Omental fat pad (tissue), 4 donors: ENCODE results near the gene HOXC6. TPM values are rescaled to one million over a fixed set of nuclear protein-coding genes. Genes with fewer than 3 reads are reported as not detected.

Experiments used
- ATAC-seq: fragments of 150-250 bp; one replicate; pipeline ENCODE4 v1.9.1; 2016; ENCODE audit warnings: mild to moderate bottlenecking, moderate library complexity; ENCODE audit not compliant: low FRiP score
- DNase-seq: peaks from one replicate; pipeline ENCODE4 v3.0.0-alpha.2; 2019; ENCODE audit warnings: low spot score
- total RNA-seq, 4 donors: library from RNA; depleted of rRNA; stranded (reverse); fragments of >200 nt; gene quantifications; one replicate each; pipeline ENCODE4 v1.1.0, GENCODE V29; 2016
- TF ChIP-seq, protein P1 (sequence below), 3 donors: fragments of 450-650 bp; IDR thresholded peaks; one replicate each; pipeline ENCODE4 v1.5.1; 2016 to 2017; ENCODE audit warnings: antibody characterized with exemption in 3 of 3, mild to moderate bottlenecking in 3 of 3, moderate library complexity in 2 of 3

HOXC6 gene
- total RNA-seq, 4 donors from 2014 or later, result 0.24 to 1.7 (median 1.2) TPM

DNA sequence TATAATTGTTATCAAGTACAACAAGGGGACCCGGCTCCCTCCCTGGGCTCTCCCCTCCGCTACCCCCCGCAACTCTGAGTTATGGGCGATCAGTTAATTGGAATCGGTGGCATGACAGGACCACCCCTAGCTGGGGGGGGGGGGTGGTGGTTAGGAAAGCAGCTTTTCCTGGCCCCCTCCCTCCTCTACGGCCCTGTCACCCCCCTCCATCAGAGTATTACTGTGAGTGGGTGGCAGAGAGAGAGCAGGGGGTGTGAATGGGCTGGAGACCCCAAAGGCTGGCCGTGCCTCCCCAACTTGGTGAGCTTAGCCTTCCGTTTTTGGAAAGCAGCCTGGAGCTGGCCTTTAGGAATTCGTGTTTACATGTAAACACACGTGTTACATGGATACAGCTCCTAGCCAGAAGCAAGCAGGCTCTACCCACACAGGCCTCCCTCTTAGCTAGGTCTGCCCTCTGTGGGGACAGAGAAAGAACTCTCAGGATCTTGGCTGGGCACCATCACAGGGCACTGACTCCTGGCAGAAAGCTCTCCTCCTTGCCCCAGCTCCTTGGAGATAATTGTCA, 24.3 kb downstream of the HOXC6 start:
- ATAC-seq (peak; percentile 26), DNase-seq (no peak)
- TF ChIP-seq, protein P1, sequence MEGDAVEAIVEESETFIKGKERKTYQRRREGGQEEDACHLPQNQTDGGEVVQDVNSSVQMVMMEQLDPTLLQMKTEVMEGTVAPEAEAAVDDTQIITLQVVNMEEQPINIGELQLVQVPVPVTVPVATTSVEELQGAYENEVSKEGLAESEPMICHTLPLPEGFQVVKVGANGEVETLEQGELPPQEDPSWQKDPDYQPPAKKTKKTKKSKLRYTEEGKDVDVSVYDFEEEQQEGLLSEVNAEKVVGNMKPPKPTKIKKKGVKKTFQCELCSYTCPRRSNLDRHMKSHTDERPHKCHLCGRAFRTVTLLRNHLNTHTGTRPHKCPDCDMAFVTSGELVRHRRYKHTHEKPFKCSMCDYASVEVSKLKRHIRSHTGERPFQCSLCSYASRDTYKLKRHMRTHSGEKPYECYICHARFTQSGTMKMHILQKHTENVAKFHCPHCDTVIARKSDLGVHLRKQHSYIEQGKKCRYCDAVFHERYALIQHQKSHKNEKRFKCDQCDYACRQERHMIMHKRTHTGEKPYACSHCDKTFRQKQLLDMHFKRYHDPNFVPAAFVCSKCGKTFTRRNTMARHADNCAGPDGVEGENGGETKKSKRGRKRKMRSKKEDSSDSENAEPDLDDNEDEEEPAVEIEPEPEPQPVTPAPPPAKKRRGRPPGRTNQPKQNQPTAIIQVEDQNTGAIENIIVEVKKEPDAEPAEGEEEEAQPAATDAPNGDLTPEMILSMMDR (IDR thresholded peaks at IDR 0.05), result no peak

DNA sequence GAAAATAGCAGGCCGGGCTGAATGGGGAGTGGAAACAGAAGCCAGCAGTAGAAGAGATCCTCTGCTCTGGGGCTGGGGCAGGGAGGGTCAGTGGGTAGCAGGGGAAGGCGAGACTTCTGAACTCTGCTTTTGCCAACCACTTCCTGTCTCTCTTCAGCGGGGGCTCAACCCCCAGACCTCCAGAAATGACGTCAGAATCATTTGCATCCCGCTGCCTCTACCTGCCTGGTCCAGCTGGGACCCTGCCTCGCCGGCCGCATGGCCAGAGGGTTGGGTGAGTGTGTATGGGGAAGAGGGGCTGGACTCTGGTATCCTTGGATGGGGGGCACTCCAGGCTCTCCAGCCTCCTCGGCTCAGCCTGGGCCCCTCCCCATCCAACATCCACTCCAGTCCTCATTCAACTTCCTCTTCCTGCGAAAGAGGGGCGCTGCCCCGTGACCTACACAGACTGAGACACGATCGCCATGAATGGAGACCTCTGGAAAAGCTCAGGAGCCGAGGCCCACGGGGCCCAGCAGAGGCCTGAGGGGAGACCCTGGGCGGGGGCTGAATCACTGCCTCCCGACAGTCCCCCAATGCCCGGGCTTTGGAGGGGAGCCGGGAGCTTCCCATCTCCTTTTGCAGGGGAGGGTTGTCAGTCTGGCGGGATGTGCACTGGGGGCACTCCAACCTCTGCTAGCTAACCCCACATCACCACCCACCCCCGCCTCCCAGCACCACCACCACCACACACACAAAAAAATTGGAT, 24.9 kb downstream of the HOXC6 start:
- DNase-seq (no peak), ATAC-seq (peak; percentile 52)
- TF ChIP-seq, protein P1 (IDR thresholded peaks at IDR 0.05), result no peak

DNA sequence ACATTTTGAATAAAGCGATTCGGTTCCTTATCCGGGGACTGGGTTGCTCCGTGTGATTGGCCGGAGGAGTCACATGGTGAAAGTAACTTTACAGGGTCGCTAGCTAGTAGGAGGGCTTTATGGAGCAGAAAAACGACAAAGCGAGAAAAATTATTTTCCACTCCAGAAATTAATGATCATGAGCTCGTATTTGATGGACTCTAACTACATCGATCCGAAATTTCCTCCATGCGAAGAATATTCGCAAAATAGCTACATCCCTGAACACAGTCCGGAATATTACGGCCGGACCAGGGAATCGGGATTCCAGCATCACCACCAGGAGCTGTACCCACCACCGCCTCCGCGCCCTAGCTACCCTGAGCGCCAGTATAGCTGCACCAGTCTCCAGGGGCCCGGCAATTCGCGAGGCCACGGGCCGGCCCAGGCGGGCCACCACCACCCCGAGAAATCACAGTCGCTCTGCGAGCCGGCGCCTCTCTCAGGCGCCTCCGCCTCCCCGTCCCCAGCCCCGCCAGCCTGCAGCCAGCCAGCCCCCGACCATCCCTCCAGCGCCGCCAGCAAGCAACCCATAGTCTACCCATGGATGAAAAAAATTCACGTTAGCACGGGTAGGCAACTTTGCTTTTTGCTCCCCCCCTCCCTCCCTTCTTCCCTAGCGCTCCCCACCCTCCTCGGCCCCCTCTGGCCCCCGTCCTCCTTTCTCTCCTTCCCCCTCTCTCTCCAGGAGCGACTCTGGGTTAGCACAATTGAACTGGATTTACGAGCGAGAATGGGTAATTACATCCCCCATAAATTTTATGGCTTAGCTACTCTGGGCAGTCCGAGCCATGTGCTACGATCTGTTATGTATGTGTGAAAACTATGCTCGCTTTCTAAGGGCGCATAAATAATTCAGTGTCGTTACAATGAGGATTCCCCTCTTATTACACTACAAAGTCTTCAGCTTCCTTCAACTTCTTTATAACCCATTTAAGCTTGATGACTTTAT, 25.8 kb downstream of the HOXC6 start, which contains the start of gene HOXC4:
HOXC4 (plus strand) TSS at position 85 of the 991 bp plus-strand sequence; CDS start at position 173, 88 bp downstream.
- TF ChIP-seq, protein P1 (IDR thresholded peaks at IDR 0.05), result no peak
- peak; percentile 83 for ATAC-seq
- no peak for DNase-seq

DNA sequence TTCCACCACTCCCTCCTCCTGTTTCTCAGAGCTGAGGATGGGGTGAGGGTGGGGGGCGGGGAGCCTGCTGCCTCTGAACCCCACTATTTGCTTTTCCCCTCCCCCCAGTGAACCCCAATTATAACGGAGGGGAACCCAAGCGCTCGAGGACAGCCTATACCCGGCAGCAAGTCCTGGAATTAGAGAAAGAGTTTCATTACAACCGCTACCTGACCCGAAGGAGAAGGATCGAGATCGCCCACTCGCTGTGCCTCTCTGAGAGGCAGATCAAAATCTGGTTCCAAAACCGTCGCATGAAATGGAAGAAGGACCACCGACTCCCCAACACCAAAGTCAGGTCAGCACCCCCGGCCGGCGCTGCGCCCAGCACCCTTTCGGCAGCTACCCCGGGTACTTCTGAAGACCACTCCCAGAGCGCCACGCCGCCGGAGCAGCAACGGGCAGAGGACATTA, 26.5 kb downstream of the HOXC6 start:
- ATAC-seq (no peak), DNase-seq (no peak)
- TF ChIP-seq, protein P1 (IDR thresholded peaks at IDR 0.05), result no peak

DNA sequence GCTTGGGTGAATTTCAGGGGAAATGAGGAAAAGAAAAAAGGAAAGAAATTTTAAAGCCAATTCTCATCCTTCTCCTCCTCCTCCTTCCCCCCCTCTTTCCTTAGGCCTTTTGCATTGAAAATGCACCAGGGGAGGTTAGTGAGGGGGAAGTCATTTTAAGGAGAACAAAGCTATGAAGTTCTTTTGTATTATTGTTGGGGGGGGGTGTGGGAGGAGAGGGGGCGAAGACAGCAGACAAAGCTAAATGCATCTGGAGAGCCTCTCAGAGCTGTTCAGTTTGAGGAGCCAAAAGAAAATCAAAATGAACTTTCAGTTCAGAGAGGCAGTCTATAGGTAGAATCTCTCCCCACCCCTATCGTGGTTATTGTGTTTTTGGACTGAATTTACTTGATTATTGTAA, 27.3 kb downstream of the HOXC6 start:
- no peak for DNase-seq
- TF ChIP-seq, protein P1 (IDR thresholded peaks at IDR 0.05), result no peak
- no peak for ATAC-seq

DNA sequence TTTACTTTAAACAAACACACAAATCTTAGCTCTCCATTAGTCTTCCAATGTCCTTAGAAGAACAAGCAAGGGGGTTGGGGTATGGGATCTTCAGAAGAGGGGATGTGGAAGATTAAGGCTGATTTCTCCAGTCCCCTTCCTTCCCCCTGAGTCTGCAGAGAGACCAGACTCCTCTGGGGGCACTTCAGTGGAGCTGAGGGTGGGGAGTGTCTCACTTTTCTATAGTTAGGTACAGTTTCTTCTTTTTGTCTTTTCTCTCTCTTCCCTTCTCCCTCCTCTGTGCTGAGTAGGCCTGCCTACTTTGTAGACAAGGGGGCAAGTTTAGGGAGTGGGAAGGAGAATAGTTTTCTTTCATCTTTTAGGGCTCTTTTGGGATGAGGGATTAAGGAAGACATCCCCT, 27.9 kb downstream of the HOXC6 start:
- no peak for ATAC-seq
- TF ChIP-seq, protein P1 (IDR thresholded peaks at IDR 0.05), result no peak
- no peak for DNase-seq
